A673 (cell line): ENCODE measurements around the gene MAGOH. TPM values are rescaled to one million over a fixed set of nuclear protein-coding genes. Genes with fewer than 3 reads are reported as not detected.

Experiments
- BruUV-seq: library from RNA; stranded (reverse); fragments of 400-500 nt; replicated peaks from 2 replicates; lab custom pipeline; 2021; lab: Mats Ljungman, UMichigan
- CTCF ChIA-PET: fragments of 300-600 bp; sonication (Branson Sonifier 250); formaldehyde crosslinking; loops from one replicate; lab custom pipeline; 2022; ENCODE audit warnings: antibody characterized with exemption; lab: Charles Lee
- POLR2A ChIA-PET: fragments of 300-600 bp; sonication (Branson Sonifier 250); formaldehyde crosslinking; loops from one replicate; lab custom pipeline; 2022; ENCODE audit warnings: antibody characterized with exemption; ENCODE audit not compliant: low non-redundant PET; lab: Charles Lee
- DNase-seq: peaks from one replicate; pipeline ENCODE4 v3.0.0-alpha.2; 2015; ENCODE audit warnings: low spot score
- H3K27ac ChIP-seq: fragments of 200-600 bp; sonication (generic); 2 replicates; pipeline ENCODE4 v1.5.1; 2016; ENCODE audit warnings: mixed run types, low read depth, mild to moderate bottlenecking, mixed read lengths, antibody characterized with exemption, low read length; ENCODE audit not compliant: poor library complexity, severe bottlenecking
- H3K27me3 ChIP-seq: fragments of 200-600 bp; sonication (generic); replicated peaks from 2 replicates; pipeline ENCODE4 v1.6.1; 2017; ENCODE audit warnings: mixed run types, low read depth, mild to moderate bottlenecking, mixed read lengths, antibody characterized with exemption, low read length; ENCODE audit not compliant: insufficient read depth, poor library complexity
- H3K36me3 ChIP-seq: fragments of 200-600 bp; sonication (generic); 2 replicates; pipeline ENCODE4 v1.6.1; 2016; ENCODE audit warnings: mixed run types, mild to moderate bottlenecking, mixed read lengths, antibody characterized with exemption, low read length; ENCODE audit not compliant: insufficient read depth, poor library complexity, severe bottlenecking
- H3K4me1 ChIP-seq: fragments of 200-600 bp; sonication (generic); 2 replicates; pipeline ENCODE4 v1.6.1; 2017; ENCODE audit warnings: mixed run types, mild to moderate bottlenecking, mixed read lengths, antibody characterized with exemption, low read length; ENCODE audit not compliant: insufficient read depth, poor library complexity, severe bottlenecking
- H3K4me3 ChIP-seq: fragments of 200-600 bp; sonication (generic); 2 replicates; pipeline ENCODE4 v1.5.1; 2016; ENCODE audit warnings: low read depth, mixed run types, mild to moderate bottlenecking, mixed read lengths, low read length; ENCODE audit not compliant: poor library complexity, severe bottlenecking
- H3K9me3 ChIP-seq: fragments of 200-600 bp; sonication (generic); 2 replicates; pipeline ENCODE4 v1.6.1; 2016; ENCODE audit warnings: mixed run types, low read depth, mild to moderate bottlenecking, mixed read lengths, antibody characterized with exemption, low read length; ENCODE audit not compliant: poor library complexity, severe bottlenecking
- EZH2 ChIP-seq: fragments of 200-600 bp; sonication (generic); IDR thresholded peaks from 2 replicates; pipeline ENCODE4 v1.6.1; 2017; ENCODE audit warnings: borderline replicate concordance, low read depth, mild to moderate bottlenecking, mixed read lengths, antibody characterized with exemption, low read length; ENCODE audit not compliant: poor library complexity, severe bottlenecking
- intact Hi-C: fragments of 100-400 bp; cut with micrococcal nuclease; formaldehyde crosslinking; loops from one replicate; pipeline ENCODE4 v1.10.0; 2022; ENCODE audit not compliant: unreplicated experiment
- total RNA-seq: library from RNA; stranded (reverse); gene quantifications from 2 replicates; pipeline ENCODE4 v1.2.3, GENCODE V29; 2021
- TF ChIP-seq, protein P1 (sequence below): fragments of 300-800, 200-600 bp; sonication (generic); conservative IDR thresholded peaks from 2 replicates; pipeline ENCODE4 v1.5.1; 2017; ENCODE audit warnings: low read depth, mild to moderate bottlenecking, antibody characterized with exemption, low read length, moderate library complexity, mixed read lengths

MAGOH gene
- total RNA-seq, 1 experiment from 2014 or later = 76.3 TPM

DNA sequence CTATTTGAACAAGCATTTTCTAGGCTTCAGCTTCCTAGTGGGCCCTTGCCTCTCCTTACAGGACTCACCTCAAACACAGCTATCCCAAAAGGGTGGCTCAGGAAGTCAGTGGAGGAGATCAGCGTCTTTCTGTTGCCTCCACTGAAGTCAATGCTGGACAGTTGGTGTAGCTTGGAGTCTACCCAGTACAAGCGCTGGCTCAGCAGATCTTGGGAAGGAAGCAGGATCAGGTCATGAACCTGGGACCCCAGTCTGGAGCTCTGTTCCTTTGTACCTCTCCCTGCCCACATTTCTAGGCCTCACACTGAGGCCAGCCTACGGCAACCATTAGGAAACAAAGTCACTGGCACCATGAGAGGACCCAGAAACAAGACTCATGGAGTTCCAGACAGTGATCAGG is 23.7 kb upstream of the MAGOH start:
- no TSS peak for BruUV-seq
- no peaks in the 10 kb centered on the region for H3K4me1 ChIP-seq
- H3K36me3 ChIP-seq = peaks cover 5% of the 10 kb centered on the region
- peaks cover 24% of the 10 kb centered on the region for H3K27me3 ChIP-seq
- DNase-seq = no peak
- no peak overlapping the region for H3K4me3 ChIP-seq
- POLR2A ChIA-PET = no interaction called here
- intact Hi-C loops = no loop called here
- CTCF ChIA-PET = no interaction called here
- H3K9me3 ChIP-seq = no peaks in the 10 kb centered on the region
- no peak overlapping the region for H3K27ac ChIP-seq
- TF ChIP-seq, protein P1, sequence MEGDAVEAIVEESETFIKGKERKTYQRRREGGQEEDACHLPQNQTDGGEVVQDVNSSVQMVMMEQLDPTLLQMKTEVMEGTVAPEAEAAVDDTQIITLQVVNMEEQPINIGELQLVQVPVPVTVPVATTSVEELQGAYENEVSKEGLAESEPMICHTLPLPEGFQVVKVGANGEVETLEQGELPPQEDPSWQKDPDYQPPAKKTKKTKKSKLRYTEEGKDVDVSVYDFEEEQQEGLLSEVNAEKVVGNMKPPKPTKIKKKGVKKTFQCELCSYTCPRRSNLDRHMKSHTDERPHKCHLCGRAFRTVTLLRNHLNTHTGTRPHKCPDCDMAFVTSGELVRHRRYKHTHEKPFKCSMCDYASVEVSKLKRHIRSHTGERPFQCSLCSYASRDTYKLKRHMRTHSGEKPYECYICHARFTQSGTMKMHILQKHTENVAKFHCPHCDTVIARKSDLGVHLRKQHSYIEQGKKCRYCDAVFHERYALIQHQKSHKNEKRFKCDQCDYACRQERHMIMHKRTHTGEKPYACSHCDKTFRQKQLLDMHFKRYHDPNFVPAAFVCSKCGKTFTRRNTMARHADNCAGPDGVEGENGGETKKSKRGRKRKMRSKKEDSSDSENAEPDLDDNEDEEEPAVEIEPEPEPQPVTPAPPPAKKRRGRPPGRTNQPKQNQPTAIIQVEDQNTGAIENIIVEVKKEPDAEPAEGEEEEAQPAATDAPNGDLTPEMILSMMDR = no peak
- no peak for TF ChIP-seq EZH2

DNA sequence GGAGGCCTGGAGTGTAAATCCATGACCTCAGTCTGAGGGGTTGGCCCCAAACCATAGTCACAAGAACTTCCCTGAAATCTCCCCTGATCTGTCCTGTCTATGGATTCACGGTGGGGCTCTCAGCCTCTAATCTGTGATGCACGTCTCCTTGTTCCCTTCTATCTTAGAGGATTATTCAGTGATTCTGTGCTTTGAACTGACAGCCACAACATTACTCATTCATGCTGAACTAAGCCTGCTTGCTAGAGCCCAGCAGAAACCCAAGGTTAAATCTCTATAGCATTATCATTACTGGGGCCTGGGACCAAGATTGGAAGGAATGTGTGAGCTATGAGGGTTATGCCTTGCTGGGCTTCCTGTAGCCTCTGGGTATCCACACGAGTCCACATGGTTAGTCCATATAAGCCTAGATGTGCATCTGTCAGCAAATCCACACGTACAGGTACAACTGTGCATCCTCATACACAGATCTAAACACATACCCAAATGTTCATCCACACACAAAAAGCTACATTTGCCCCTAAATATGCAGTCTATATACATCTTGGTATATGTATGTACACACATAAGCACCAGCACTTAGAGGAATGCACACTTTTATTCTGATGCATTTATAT is 22.4 kb upstream of the MAGOH start:
- H3K36me3 ChIP-seq = peaks cover 5% of the 10 kb centered on the region
- DNase-seq = no peak
- no peak overlapping the region for H3K27ac ChIP-seq
- BruUV-seq = no TSS peak
- ChIA-PET POLR2A (no interaction called here), CTCF (no interaction called here)
- intact Hi-C loops = no loop called here
- TF ChIP-seq, protein P1 = no peak
- TF ChIP-seq EZH2 = no peak
- no peaks in the 10 kb centered on the region for H3K9me3 ChIP-seq
- no peaks in the 10 kb centered on the region for H3K4me1 ChIP-seq
- H3K27me3 ChIP-seq = peaks cover 33% of the 10 kb centered on the region
- H3K4me3 ChIP-seq = no peak overlapping the region

DNA sequence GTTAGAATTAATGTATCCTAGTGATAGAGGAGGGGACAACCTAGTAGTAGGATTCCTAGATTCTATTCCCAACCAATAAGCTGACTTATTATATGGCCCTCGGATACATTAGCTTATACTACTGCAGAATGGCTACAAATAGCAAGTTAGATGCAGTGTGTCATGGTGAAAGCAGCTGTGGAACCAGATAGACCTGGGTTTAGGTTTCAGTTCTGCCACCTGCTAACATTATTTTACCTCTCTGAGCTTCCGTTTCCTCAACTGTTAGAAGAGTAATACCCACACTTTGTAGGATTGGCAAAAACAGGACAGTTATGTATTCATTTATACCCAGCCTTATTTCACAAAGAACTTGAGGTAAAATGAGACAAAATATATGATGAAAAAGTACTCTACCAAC is 21.6 kb upstream of the MAGOH start:
- no peaks in the 10 kb centered on the region for H3K4me1 ChIP-seq
- ChIA-PET CTCF (no interaction called here), POLR2A (interaction anchor here (0.7 kb wide), 2 partner anchors 13 to 1644 kb away, joined by 3 read pairs; no protein-coding TSS in a partner anchor)
- no TSS peak for BruUV-seq
- no peak overlapping the region for H3K4me3 ChIP-seq
- H3K27me3 ChIP-seq = peaks cover 41% of the 10 kb centered on the region
- intact Hi-C loops = no loop called here
- no peaks in the 10 kb centered on the region for H3K9me3 ChIP-seq
- peaks cover 5% of the 10 kb centered on the region for H3K36me3 ChIP-seq
- H3K27ac ChIP-seq = no peak overlapping the region
- DNase-seq = no peak
- TF ChIP-seq, protein P1 = no peak
- no peak for TF ChIP-seq EZH2
